ENCODE measurements around the gene CARS1. TPM values are rescaled to one million over a fixed set of nuclear protein-coding genes. Genes with fewer than 3 reads are reported as not detected.
"Not testable (repeated sequence)": the region's sequence is repeated elsewhere in the genome, so short reads cannot be mapped to it uniquely, and the experiment has no call there.

Gene CARS1
- polyA plus RNA-seq, 3 donors = 30.9 to 46.8 (median 35.7) TPM

DNA sequence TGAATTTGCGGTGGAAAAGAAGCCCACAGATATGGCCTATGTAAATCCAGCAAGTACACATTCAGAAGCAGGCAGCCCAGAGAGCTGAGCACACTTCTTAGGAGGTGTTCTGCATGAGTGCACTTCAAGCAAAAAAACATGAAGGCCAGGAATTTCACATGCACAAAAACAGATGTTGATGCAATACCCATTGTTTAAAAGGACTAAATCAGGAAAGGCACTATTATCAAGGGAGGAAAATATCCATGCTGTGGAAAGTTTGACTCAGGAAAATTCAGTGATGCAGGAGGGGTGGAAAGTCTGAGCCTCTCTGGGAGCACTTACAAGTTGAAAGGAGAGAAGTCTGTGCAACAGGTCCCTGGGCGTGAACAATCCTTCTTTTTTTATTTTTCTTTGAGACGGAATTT is 15.8 kb upstream of the CARS1 start:
- no peak for TF ChIP-seq CTCF (IDR thresholded peaks at IDR 0.05)
- WGBS (ENCODE audit: insufficient coverage) = 90% methylated on average over 3 of the region's 3 CpGs
- no peaks in the 10 kb centered on the region for H3K9me3 Mint-ChIP-seq
- Histone ChIP-seq H2AFZ (ENCODE audit: insufficient read depth, low read depth, low read length, poor library complexity, severe bottlenecking) (no peak overlapping the region), H4K20me1 (ENCODE audit: insufficient read depth, low read length) (no peaks in the 10 kb centered on the region), H3K9ac (ENCODE audit: insufficient read depth, low read length, poor library complexity, severe bottlenecking) (no peak overlapping the region), H3K4me3 (replicated peaks in 1 of 3; ENCODE audit: low read depth in 2 of 3, low read length in 3 of 3) (no peak overlapping the region), H3K4me2 (replicated peaks; ENCODE audit: extremely low read depth, low read length, poor library complexity, severe bottlenecking) (no peak overlapping the region), H3K27ac (ENCODE audit: low read depth in 1 of 2, low read length in 2 of 2) (no peak overlapping the region), H3K9me3 (replicated peaks in 1 of 2; ENCODE audit: control insufficient read depth in 1 of 2, insufficient read depth in 1 of 2, low read length in 2 of 2) (no peaks in the 10 kb centered on the region), H3K79me2 (ENCODE audit: insufficient read depth, low read length) (no peaks in the 10 kb centered on the region), H3K4me1 (ENCODE audit: control insufficient read depth in 1 of 2, insufficient read depth in 2 of 2, low read length in 2 of 2) (no peaks in the 10 kb centered on the region), H3K36me3 (replicated peaks in 1 of 2; ENCODE audit: control insufficient read depth in 1 of 2, insufficient read depth in 2 of 2, low read length in 2 of 2) (no peaks in the 10 kb centered on the region), H3K27me3 (ENCODE audit: control insufficient read depth in 2 of 2, insufficient read depth in 2 of 2, low read length in 2 of 2) (no peaks in the 10 kb centered on the region)
- H3K36me3 Mint-ChIP-seq = no peaks in the 10 kb centered on the region
- H3K27ac Mint-ChIP-seq = no peak overlapping the region
- no peak overlapping the region for H3K4me3 Mint-ChIP-seq
- no peak for DNase-seq
- peaks cover 7 to 19% (median 11%) of the 10 kb centered on the region in 3 donors for H3K27me3 Mint-ChIP-seq (ENCODE audit: low read depth in 3 of 3)
- no peaks in the 10 kb centered on the region for H3K4me1 Mint-ChIP-seq
- intact Hi-C loops (cut with micrococcal nuclease) = no loop called here

- whole genome bisulfite sequencing (ENCODE audit: insufficient coverage) = no CpG with 5 or more reads among the region's 8 CpGs
- Histone ChIP-seq H3K9ac (ENCODE audit: insufficient read depth, low read length, poor library complexity, severe bottlenecking) (no peak overlapping the region), H3K79me2 (ENCODE audit: insufficient read depth, low read length) (no peaks in the 10 kb centered on the region), H3K27me3 (ENCODE audit: control insufficient read depth in 2 of 2, insufficient read depth in 2 of 2, low read length in 2 of 2) (no peaks in the 10 kb centered on the region), H3K4me3 (replicated peaks in 1 of 3; ENCODE audit: low read depth in 2 of 3, low read length in 3 of 3) (no peak overlapping the region), H3K4me2 (replicated peaks; ENCODE audit: extremely low read depth, low read length, poor library complexity, severe bottlenecking) (no peak overlapping the region), H3K4me1 (ENCODE audit: control insufficient read depth in 1 of 2, insufficient read depth in 2 of 2, low read length in 2 of 2) (no peaks in the 10 kb centered on the region), H4K20me1 (ENCODE audit: insufficient read depth, low read length) (no peaks in the 10 kb centered on the region), H3K9me3 (replicated peaks in 1 of 2; ENCODE audit: control insufficient read depth in 1 of 2, insufficient read depth in 1 of 2, low read length in 2 of 2) (no peaks in the 10 kb centered on the region), H3K36me3 (replicated peaks in 1 of 2; ENCODE audit: control insufficient read depth in 1 of 2, insufficient read depth in 2 of 2, low read length in 2 of 2) (no peaks in the 10 kb centered on the region), H2AFZ (ENCODE audit: insufficient read depth, low read depth, low read length, poor library complexity, severe bottlenecking) (no peak overlapping the region), H3K27ac (ENCODE audit: low read depth in 1 of 2, low read length in 2 of 2) (no peak overlapping the region)
- H3K4me3 Mint-ChIP-seq = no peak overlapping the region
- no peaks in the 10 kb centered on the region for H3K4me1 Mint-ChIP-seq
- peaks cover 0 to 13% (median 8%) of the 10 kb centered on the region in 7 donors for H3K9me3 Mint-ChIP-seq
- peaks cover 10 to 33% (median 17%) of the 10 kb centered on the region in 3 donors for H3K27me3 Mint-ChIP-seq (ENCODE audit: low read depth in 3 of 3)
- intact Hi-C loops (cut with micrococcal nuclease) = no loop called here
- TF ChIP-seq CTCF (IDR thresholded peaks at IDR 0.05) = no peak
- no peak overlapping the region for H3K27ac Mint-ChIP-seq
- H3K36me3 Mint-ChIP-seq = no peaks in the 10 kb centered on the region
- DNase-seq = no peak
These were observed 12.2 kb upstream of the CARS1 start for GRCh38 chr11:3069425-3069824.

- H3K4me3 Mint-ChIP-seq; H3K4me1 ChIP-seq (ENCODE audit: control insufficient read depth in 1 of 2, insufficient read depth in 2 of 2, low read length in 2 of 2); H4K20me1 ChIP-seq (ENCODE audit: insufficient read depth, low read length); H2AFZ ChIP-seq (ENCODE audit: insufficient read depth, low read depth, low read length, poor library complexity, severe bottlenecking); H3K4me1 Mint-ChIP-seq; H3K27ac ChIP-seq (ENCODE audit: low read depth in 1 of 2, low read length in 2 of 2); H3K36me3 ChIP-seq (replicated peaks in 1 of 2; ENCODE audit: control insufficient read depth in 1 of 2, insufficient read depth in 2 of 2, low read length in 2 of 2); H3K36me3 Mint-ChIP-seq; intact Hi-C loops (cut with micrococcal nuclease); H3K9me3 ChIP-seq (replicated peaks in 1 of 2; ENCODE audit: control insufficient read depth in 1 of 2, insufficient read depth in 1 of 2, low read length in 2 of 2); H3K4me2 ChIP-seq (replicated peaks; ENCODE audit: extremely low read depth, low read length, poor library complexity, severe bottlenecking); DNase-seq; H3K79me2 ChIP-seq (ENCODE audit: insufficient read depth, low read length); H3K4me3 ChIP-seq (replicated peaks in 1 of 3; ENCODE audit: low read depth in 2 of 3, low read length in 3 of 3); H3K9ac ChIP-seq (ENCODE audit: insufficient read depth, low read length, poor library complexity, severe bottlenecking); H3K27ac Mint-ChIP-seq; H3K27me3 ChIP-seq (ENCODE audit: control insufficient read depth in 2 of 2, insufficient read depth in 2 of 2, low read length in 2 of 2): not testable (repeated sequence)
- Mint-ChIP-seq H3K27me3 (ENCODE audit: low read depth in 3 of 3) (peaks cover 5 to 33% (median 14%) of the 10 kb centered on the region in 3 donors), H3K9me3 (peaks cover 0 to 15% (median 8%) of the 10 kb centered on the region in 7 donors)
- no CpG with 5 or more reads among the region's 3 CpGs for WGBS (ENCODE audit: insufficient coverage)
These were observed 9.1 kb upstream of the CARS1 start for GRCh38 chr11:3066308-3066707.

All from CD14-positive monocyte (primary cell).